Right ventricle myocardium inferior (tissue), 1 donor: ENCODE measurements around the gene DSCAM. TPM values are rescaled to one million over a fixed set of nuclear protein-coding genes. Genes with fewer than 3 reads are reported as not detected.

ENCODE experiments used
- ATAC-seq: fragments of 200-7000 bp; cut with Tn5 transposase; one replicate; pipeline ENCODE4 v1.9.1; 2020; ENCODE audit warnings: mild to moderate bottlenecking, moderate library complexity
- DNase-seq: peaks from one replicate; pipeline ENCODE4 v3.0.0; 2021; ENCODE audit errors: missing footprints
- intact Hi-C: fragments of 100-400 bp; cut with DNase I; formaldehyde crosslinking; loops from one replicate; pipeline ENCODE4 v1.11.0; 2022
- total RNA-seq: library from RNA; stranded (reverse); fragmentation: NEBNext Ultra II Directional; extraction: Animal tissue kit (Norgen Biotek cat#: 25700); gene quantifications from one replicate; pipeline ENCODE4 v1.2.1, GENCODE V29; 2021
- donor health status: DM: no; HTN: yes; CAD: no; lungs with severe emphysema.

The DSCAM gene
- total RNA-seq, 1 donor from 2014 or later = not detected

- intact Hi-C loops = loop anchor here (5.0 kb wide), 2 partner anchors 225 to 700 kb away; no protein-coding TSS in a partner anchor
- DNase-seq (no peak), ATAC-seq (no peak)
Observed at GRCh38 chr21:40842197-40842552, 4.8 kb downstream of the DSCAM start.

- intact Hi-C loops = loop anchor here (5.0 kb wide), 2 partner anchors 226 to 699 kb away; no protein-coding TSS in a partner anchor
- ATAC-seq (peak; percentile 80), DNase-seq (no peak)
Observed at GRCh38 chr21:40841524-40842196, 5.3 kb downstream of the DSCAM start.

GRCh38 chr21:40840401-40841125, 6.4 kb downstream of the DSCAM start:
- intact Hi-C loops = loop anchor here (5.0 kb wide), 2 partner anchors 227 to 698 kb away; no protein-coding TSS in a partner anchor
- DNase-seq (no peak), ATAC-seq (no peak)

- ATAC-seq = no peak
- intact Hi-C loops = no loop called here
- no peak for DNase-seq
Observed at GRCh38 chr21:40839521-40839920, 7.4 kb downstream of the DSCAM start.

- ATAC-seq = no peak
- no peak for DNase-seq
- intact Hi-C loops = no loop called here
Observed at GRCh38 chr21:40837456-40837855, 9.5 kb downstream of the DSCAM start.

- intact Hi-C loops = no loop called here
- ATAC-seq (no peak), DNase-seq (no peak)
Observed at GRCh38 chr21:40835184-40835694, 11.7 kb downstream of the DSCAM start.

GRCh38 chr21:40833184-40833583, 13.8 kb downstream of the DSCAM start:
- ATAC-seq (no peak), DNase-seq (no peak)
- intact Hi-C loops = no loop called here

GRCh38 chr21:40832316-40832715, 14.6 kb downstream of the DSCAM start:
- DNase-seq (no peak), ATAC-seq (no peak)
- intact Hi-C loops = no loop called here

GRCh38 chr21:40830836-40831235, 16.1 kb downstream of the DSCAM start:
- DNase-seq (no peak), ATAC-seq (no peak)
- intact Hi-C loops = no loop called here

- intact Hi-C loops = no loop called here
- DNase-seq = no peak
- ATAC-seq = no peak
Observed at GRCh38 chr21:40829791-40830190, 17.2 kb downstream of the DSCAM start.

- DNase-seq = no peak
Observed at GRCh38 chr21:40829308-40829707, 17.6 kb downstream of the DSCAM start.

GRCh38 chr21:40827509-40827908, 19.4 kb downstream of the DSCAM start:
- DNase-seq (no peak), ATAC-seq (no peak)
- intact Hi-C loops = no loop called here

More at GRCh38 chr21:40829308-40829707, 17.6 kb downstream of the DSCAM start:
- ATAC-seq = no peak
- intact Hi-C loops = no loop called here

GRCh38 chr21:40819071-40819900, 27.7 kb downstream of the DSCAM start:
- intact Hi-C loops = no loop called here
- ATAC-seq (no peak), DNase-seq (no peak)

GRCh38 chr21:40813918-40814317, 33.0 kb downstream of the DSCAM start:
- intact Hi-C loops = no loop called here
- no peak for ATAC-seq
- DNase-seq = no peak

GRCh38 chr21:40809673-40810197, 37.2 kb downstream of the DSCAM start:
- ATAC-seq (no peak), DNase-seq (no peak)
- intact Hi-C loops = no loop called here

- no peak for ATAC-seq
- no peak for DNase-seq
- intact Hi-C loops = no loop called here
Observed at GRCh38 chr21:40803101-40803500, 43.9 kb downstream of the DSCAM start.

GRCh38 chr21:40800126-40800525, 46.8 kb downstream of the DSCAM start:
- intact Hi-C loops = no loop called here
- ATAC-seq = no peak
- DNase-seq = no peak

- intact Hi-C loops = no loop called here
- ATAC-seq (no peak), DNase-seq (no peak)
Observed at GRCh38 chr21:40797891-40798290, 49.1 kb downstream of the DSCAM start.

- DNase-seq = no peak
- no peak for ATAC-seq
- intact Hi-C loops = no loop called here
Observed at GRCh38 chr21:40797410-40797809, 49.5 kb downstream of the DSCAM start.
